ENCODE data around the gene B3GNT5. TPM values are rescaled to one million over a fixed set of nuclear protein-coding genes. Genes with fewer than 3 reads are reported as not detected.

Gene B3GNT5
- total and polyA plus RNA-seq, 2 of the 8 experiments (the other 6 are each of a cell fraction or from before 2014, with no cell fraction given), result 2.4 to 9.7 TPM

GRCh38 chr3:183226333-183226890 lies 26.6 kb upstream of the B3GNT5 start (continued):
- TF ChIP-seq HDAC6 (IDR thresholded peaks at IDR 0.05; ENCODE audit: low read depth, low read length), result no peak

All from H1 (cell line).